Transverse colon (tissue), 4 donors: ENCODE measurements around the gene CCDC142. TPM values are rescaled to one million over a fixed set of nuclear protein-coding genes. Genes with fewer than 3 reads are reported as not detected.
"Not testable (repeated sequence)": the region's sequence is repeated elsewhere in the genome, so short reads cannot be mapped to it uniquely, and the experiment has no call there.

Experiments
- DNase-seq: peaks from one replicate; pipeline ENCODE4 v3.0.0-alpha.2; 2019
- H3K27ac ChIP-seq, 4 donors: fragments of 200-600 bp; sonication (generic); 2 replicates each; pipeline ENCODE4 v1.5.1; 2016 to 2018; ENCODE audit warnings: inconsistent platforms in 4 of 4
- H3K27me3 ChIP-seq: fragments of 200-600 bp; sonication (generic); 2 replicates; pipeline ENCODE4 v1.5.1; 2017; ENCODE audit warnings: inconsistent platforms
- H3K36me3 ChIP-seq, 4 donors: fragments of 200-600 bp; sonication (generic); 2 replicates each; pipeline ENCODE4 v1.5.1; 2017 to 2019; ENCODE audit warnings: inconsistent platforms in 4 of 4
- H3K4me1 ChIP-seq, 4 donors: fragments of 200-600 bp; sonication (generic); 2 replicates each; pipeline ENCODE4 v1.5.1; 2017 to 2020; ENCODE audit warnings: inconsistent platforms in 4 of 4
- H3K4me3 ChIP-seq, 4 donors: fragments of 200-600 bp; sonication (generic); 1 replicate in 1 of 4; 2 replicates in 3 of 4; pipeline versions ENCODE4 v1.5.1 to v1.6.1; 2017 to 2019; ENCODE audit warnings: inconsistent platforms in 4 of 4
- H3K9me3 ChIP-seq, 2 donors: fragments of 200-600 bp; sonication (generic); 2 replicates each; pipeline ENCODE4 v1.5.1; 2017 to 2019; ENCODE audit warnings: inconsistent platforms in 2 of 2
- EP300 ChIP-seq: sonication (generic); formaldehyde crosslinking; IDR thresholded peaks from one replicate; pipeline ENCODE4 v1.6.1; 2017; ENCODE audit warnings: antibody characterized with exemption, low read depth
- POLR2A ChIP-seq: fragments of 450-650 bp; IDR thresholded peaks from one replicate; pipeline ENCODE4 v1.6.1; 2016; ENCODE audit warnings: antibody characterized with exemption, mild to moderate bottlenecking, moderate library complexity
- POLR2AphosphoS5 ChIP-seq, 3 donors: sonication (generic); formaldehyde crosslinking; IDR thresholded peaks; one replicate each; pipeline ENCODE4 v1.6.1; 2016; ENCODE audit warnings: antibody characterized with exemption in 3 of 3
- WGBS, 2 donors: methylation state at CpG; one replicate each; pipeline ENCODE4 v1.1.5; 2018; ENCODE audit warnings: low coverage in 1 of 2; 5-methylcytosine and 5-hydroxymethylcytosine counted together
- in situ Hi-C, 4 donors: fragments of 200-750 bp; cut with MboI; loops; one replicate each; pipeline versions ENCODE4 v1.15.0 to v1.15.1; 2017; ENCODE audit warnings: low sequenced_read_pairs in 3 of 4, low pct_ligation_motif_present in 1 of 4, low pct_unique_long_range_greater_than_20kb in 1 of 4
- intact Hi-C: fragments of 100-400 bp; cut with DNase I; formaldehyde crosslinking; loops from one replicate; pipeline ENCODE4 v1.15.1; 2023; ENCODE audit warnings: low total_unique reads
- total RNA-seq, 4 donors: library from RNA; depleted of rRNA; stranded (reverse); fragments of >200 nt; gene quantifications; one replicate each; pipeline ENCODE4 v1.1.0, GENCODE V29; 2016
- TF ChIP-seq, protein P1 (sequence below), 5 experiments: fragments of 200-600 bp in 3 of 5; fragments of 450-650 bp in 2 of 5; sonication (generic) in 3 of 5; IDR thresholded peaks; 1 replicate in 2 of 5; 2 replicates in 3 of 5; pipeline ENCODE4 v1.5.1; 2016 to 2017; ENCODE audit warnings: antibody characterized with exemption in 5 of 5, inconsistent platforms in 3 of 5, mild to moderate bottlenecking in 2 of 5, moderate library complexity in 1 of 5

The CCDC142 gene
- total RNA-seq, 4 donors from 2014 or later = 49.7 to 93.1 (median 71.6) TPM

DNA sequence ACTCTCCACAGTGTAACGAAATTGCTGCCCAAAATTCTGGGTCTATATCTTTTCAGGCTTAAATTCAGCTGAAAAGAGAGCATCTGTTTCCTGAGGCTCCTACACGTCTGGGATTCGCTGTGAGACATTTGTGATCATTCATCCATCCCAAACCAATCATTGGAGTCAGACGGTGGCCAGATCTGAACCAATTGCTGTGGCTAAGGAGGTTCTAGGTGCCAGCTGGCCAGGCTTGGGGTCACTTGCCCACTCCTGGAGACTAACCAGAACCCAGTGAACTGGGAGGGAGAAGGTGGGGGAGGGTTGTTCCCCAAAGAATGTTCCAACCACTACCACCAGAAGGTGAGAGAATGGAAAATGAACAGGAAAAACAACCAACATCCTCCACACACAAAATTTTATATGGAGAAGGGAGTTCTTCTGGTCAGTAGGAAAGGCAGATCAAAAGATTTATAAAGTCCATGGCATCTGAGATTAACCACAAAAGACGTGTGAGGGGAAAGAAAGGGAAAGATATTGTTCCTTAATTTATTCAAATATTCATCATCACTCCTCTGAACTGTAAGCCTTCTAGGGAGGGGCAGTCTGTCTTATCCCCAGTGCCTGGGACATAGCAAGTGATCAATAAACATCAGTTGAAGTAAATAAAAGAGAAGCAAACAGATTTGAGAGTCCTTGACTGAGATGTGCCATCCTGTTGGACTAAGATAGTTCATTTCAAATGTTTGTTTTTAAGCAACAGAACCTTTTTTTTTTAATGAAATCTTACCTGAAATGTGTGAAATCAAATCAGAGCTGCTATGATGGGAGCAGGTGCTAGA is 38.1 kb downstream of the CCDC142 start:
- no peak overlapping the region for H3K27ac ChIP-seq
- no peaks in the 10 kb centered on the region for H3K9me3 ChIP-seq
- 33 to 46% methylated on average over 4 to 5 of the region's 5 CpGs for WGBS, 2 donors
- DNase-seq = no peak
- peaks cover 4 to 33% (median 8%) of the 10 kb centered on the region in 4 donors for H3K4me1 ChIP-seq
- no peak overlapping the region for H3K4me3 ChIP-seq
- intact Hi-C loops (no loop called here), in situ Hi-C loops (no loop called here)
- H3K27me3 ChIP-seq = peaks cover 9% of the 10 kb centered on the region
- H3K36me3 ChIP-seq = no peaks in the 10 kb centered on the region
- TF ChIP-seq, protein P1, sequence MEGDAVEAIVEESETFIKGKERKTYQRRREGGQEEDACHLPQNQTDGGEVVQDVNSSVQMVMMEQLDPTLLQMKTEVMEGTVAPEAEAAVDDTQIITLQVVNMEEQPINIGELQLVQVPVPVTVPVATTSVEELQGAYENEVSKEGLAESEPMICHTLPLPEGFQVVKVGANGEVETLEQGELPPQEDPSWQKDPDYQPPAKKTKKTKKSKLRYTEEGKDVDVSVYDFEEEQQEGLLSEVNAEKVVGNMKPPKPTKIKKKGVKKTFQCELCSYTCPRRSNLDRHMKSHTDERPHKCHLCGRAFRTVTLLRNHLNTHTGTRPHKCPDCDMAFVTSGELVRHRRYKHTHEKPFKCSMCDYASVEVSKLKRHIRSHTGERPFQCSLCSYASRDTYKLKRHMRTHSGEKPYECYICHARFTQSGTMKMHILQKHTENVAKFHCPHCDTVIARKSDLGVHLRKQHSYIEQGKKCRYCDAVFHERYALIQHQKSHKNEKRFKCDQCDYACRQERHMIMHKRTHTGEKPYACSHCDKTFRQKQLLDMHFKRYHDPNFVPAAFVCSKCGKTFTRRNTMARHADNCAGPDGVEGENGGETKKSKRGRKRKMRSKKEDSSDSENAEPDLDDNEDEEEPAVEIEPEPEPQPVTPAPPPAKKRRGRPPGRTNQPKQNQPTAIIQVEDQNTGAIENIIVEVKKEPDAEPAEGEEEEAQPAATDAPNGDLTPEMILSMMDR (IDR thresholded peaks at IDR 0.05) = no peak
- TF ChIP-seq POLR2AphosphoS5 (IDR thresholded peaks at IDR 0.05) (no peak), EP300 (no peak), POLR2A (no peak)

DNA sequence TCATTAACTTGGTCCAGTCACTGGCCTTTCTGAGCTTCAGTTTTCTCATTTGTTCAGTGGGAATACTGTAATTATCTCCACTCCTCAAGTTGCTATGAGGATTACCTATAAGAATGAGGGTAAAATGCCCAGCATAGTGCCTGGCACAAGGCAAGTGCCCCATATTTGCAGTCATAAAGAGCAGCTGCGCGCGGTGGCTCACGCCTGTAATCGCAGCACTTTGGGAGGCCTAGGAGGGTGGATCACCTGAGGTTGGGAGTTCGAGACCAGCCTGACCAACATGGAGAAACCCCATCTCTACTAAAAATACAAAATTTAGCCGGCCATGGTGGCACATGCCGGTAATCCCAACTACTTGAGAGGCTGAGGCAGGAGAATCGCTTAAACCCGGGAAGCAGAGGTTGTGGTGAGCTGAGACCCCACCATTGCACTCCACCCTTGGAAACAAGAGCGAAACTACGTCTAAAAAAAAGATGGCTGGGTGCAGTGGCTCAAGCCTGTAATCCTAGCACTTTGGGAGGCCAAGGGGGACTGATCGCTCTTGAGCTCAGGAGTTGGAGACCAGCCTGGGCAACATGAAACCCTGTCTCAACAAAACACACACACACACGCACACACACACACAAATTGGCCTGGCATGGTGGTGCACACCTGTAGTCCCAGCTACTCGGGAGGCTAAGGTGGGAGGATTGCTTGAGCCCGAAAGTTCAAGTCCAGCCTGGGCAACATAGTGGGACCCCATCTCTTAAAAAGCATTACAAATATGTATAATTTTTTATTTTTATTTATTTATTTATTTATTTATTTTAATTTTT is 40.1 kb downstream of the CCDC142 start:
- H3K27me3 ChIP-seq, DNase-seq, intact Hi-C loops, H3K36me3 ChIP-seq, in situ Hi-C loops, H3K9me3 ChIP-seq: not testable (repeated sequence)
- WGBS, 2 donors = 75 to 76% methylated on average over 3 to 16 of the region's 16 CpGs
- peak overlapping the region in 3 of 4 donors; percentile 43 to 58 (median 49) for H3K4me3 ChIP-seq
- peak overlapping the region; percentile 88 to 93 (median 91) for H3K27ac ChIP-seq
- peaks cover 11 to 46% (median 16%) of the 10 kb centered on the region in 4 donors for H3K4me1 ChIP-seq

DNA sequence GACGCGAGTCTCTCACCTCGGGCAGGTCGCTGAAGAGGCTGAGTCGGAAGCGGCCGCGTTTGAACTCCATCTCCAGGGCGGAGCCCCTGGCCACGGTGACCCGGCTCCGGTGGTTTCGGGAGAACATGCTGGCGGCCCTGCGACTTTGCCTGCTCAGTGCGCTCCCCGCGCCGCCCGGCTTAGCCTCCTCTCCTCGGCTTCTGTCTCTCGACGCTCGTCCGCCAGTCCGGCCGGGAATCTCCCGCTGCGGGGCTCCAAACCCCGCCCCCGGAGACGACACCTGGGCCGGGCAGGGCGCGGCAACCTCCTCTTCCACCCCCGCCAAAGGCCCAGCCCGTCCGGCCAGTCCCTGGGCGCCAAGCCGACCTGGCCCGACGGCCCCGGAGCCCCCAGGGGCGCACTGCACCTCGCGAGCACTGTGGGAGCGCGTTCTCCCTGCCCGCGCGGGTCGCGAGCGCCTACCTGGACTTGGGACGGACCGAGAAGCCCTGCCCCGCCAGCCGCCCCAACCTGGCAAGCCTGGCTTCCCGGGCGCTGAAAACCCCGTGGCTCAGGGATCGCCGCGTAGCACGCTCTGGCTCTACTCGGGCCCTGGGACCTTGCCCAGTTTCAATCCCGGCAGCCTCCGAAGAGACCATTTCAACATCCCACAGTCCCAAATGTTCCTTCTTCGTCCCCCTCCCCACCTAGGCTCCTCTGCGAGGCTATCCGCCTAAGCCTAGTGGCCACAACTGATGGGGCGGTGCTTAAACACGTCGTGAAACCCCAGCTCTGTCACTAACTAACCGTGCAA is 40.9 kb downstream of the CCDC142 start, which contains the start of gene RTKN:
TSS of gene RTKN (minus strand) at position 248 of the 793 bp plus-strand sequence. CDS start at position 127, 121 bp downstream.
- peaks cover 9% of the 10 kb centered on the region for H3K27me3 ChIP-seq
- peaks cover 11 to 52% (median 16%) of the 10 kb centered on the region in 4 donors for H3K4me1 ChIP-seq
- intact Hi-C loops (no loop called here), in situ Hi-C loops (no loop called here)
- peak; percentile 84 for DNase-seq
- 11 to 19% methylated on average over 5 to 47 of the region's 75 CpGs for WGBS, 2 donors
- TF ChIP-seq POLR2A (peak; percentile 89), POLR2AphosphoS5 (IDR thresholded peaks at IDR 0.05) (peak; percentile 68 to 94 (median 89)), EP300 (no peak)
- TF ChIP-seq, protein P1 (IDR thresholded peaks at IDR 0.05) = peak in 2 of 5 experiments; percentile 34 to 65
- peak within 1 kb of the TSS; percentile 88 to 93 (median 91) for H3K27ac ChIP-seq
- H3K4me3 ChIP-seq = peak within 1 kb of the TSS; percentile 20 to 58 (median 46)
- H3K9me3 ChIP-seq = no peaks in the 10 kb centered on the region
- no peaks in the 10 kb centered on the region for H3K36me3 ChIP-seq

DNA sequence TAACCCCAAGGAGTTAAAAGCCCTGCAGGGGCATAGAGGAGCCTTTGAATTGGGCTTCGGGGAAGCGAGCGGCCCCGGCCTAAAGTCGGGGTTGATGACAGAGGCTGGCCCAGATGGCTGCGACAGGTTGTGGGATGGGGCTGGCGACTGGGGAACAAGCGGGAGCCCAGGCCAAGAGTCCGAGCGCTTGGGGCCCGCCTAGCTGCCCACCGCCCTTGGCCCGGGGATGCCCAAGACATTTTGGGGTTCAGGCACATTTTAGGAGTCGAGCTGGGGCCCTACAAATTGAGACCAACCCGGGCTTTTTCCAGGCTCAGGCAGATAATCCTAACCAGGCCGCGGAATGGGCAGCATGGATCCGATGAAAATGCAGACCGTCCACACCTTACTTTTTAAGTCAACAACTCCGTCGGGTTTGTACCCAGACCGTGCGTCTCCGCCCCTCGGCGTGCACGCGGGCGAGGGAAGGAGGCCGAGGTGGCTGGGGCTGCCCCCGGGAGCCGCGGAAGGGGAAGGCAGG is 41.6 kb downstream of the CCDC142 start:
- Histone ChIP-seq H3K27me3 (peaks cover 9% of the 10 kb centered on the region), H3K4me3 (peak overlapping the region; percentile 20 to 58 (median 46)), H3K36me3 (no peaks in the 10 kb centered on the region), H3K4me1 (peaks cover 11 to 52% (median 16%) of the 10 kb centered on the region in 4 donors), H3K27ac (peak overlapping the region; percentile 88 to 93 (median 91)), H3K9me3 (no peaks in the 10 kb centered on the region)
- intact Hi-C loops = no loop called here
- in situ Hi-C loops = no loop called here
- TF ChIP-seq, protein P1 (IDR thresholded peaks at IDR 0.05) = no peak
- TF ChIP-seq EP300 (no peak), POLR2A (no peak), POLR2AphosphoS5 (IDR thresholded peaks at IDR 0.05) (no peak)
- DNase-seq = no peak
- 44% methylated on average over 33 of the region's 33 CpGs; no CpG with 5 or more reads in 1 of the 2 donors for WGBS, 2 donors
